ENCODE data around the gene ORAI3.

ORAI3 gene

GRCh38 chr16:30912794-30913412 is 36.0 kb upstream of the ORAI3 start:
- no peaks in the 10 kb centered on the region for H3K9me3 ChIP-seq (ENCODE audit: low read length)
- no peaks in the 10 kb centered on the region for H3K36me3 ChIP-seq (ENCODE audit: insufficient read depth, low read length)
- H3K4me1 ChIP-seq (ENCODE audit: insufficient read depth, low read length), result no peaks in the 10 kb centered on the region
- no peak overlapping the region for H3K9ac ChIP-seq (ENCODE audit: low read length)
- H3K27ac ChIP-seq (ENCODE audit: low read depth, low read length), result no peak overlapping the region
- no peaks in the 10 kb centered on the region for H3K27me3 ChIP-seq (ENCODE audit: control insufficient read depth in 1 of 2, insufficient read depth in 2 of 2, low read length in 2 of 2)
- H3K4me3 ChIP-seq (ENCODE audit: low read depth in 1 of 2, low read length in 2 of 2), result no peak overlapping the region

- no peaks in the 10 kb centered on the region for H3K4me1 ChIP-seq (ENCODE audit: insufficient read depth, low read length)
Observed at GRCh38 chr16:30914830-30915229, 34.0 kb upstream of the ORAI3 start.

GRCh38 chr16:30918614-30919013 is 30.3 kb upstream of the ORAI3 start:
- Histone ChIP-seq H3K27me3 (ENCODE audit: control insufficient read depth in 1 of 2, insufficient read depth in 2 of 2, low read length in 2 of 2) (no peaks in the 10 kb centered on the region), H3K9me3 (ENCODE audit: low read length) (no peaks in the 10 kb centered on the region), H3K9ac (ENCODE audit: low read length) (no peak overlapping the region), H3K27ac (ENCODE audit: low read depth, low read length) (no peak overlapping the region), H3K36me3 (ENCODE audit: insufficient read depth, low read length) (no peaks in the 10 kb centered on the region), H3K4me1 (ENCODE audit: insufficient read depth, low read length) (peaks cover 11% of the 10 kb centered on the region), H3K4me3 (ENCODE audit: low read depth in 1 of 2, low read length in 2 of 2) (no peak overlapping the region)

More at GRCh38 chr16:30914830-30915229, 34.0 kb upstream of the ORAI3 start:
- Histone ChIP-seq H3K36me3 (ENCODE audit: insufficient read depth, low read length) (no peaks in the 10 kb centered on the region), H3K9me3 (ENCODE audit: low read length) (no peaks in the 10 kb centered on the region), H3K27ac (ENCODE audit: low read depth, low read length) (no peak overlapping the region), H3K9ac (ENCODE audit: low read length) (no peak overlapping the region), H3K27me3 (ENCODE audit: control insufficient read depth in 1 of 2, insufficient read depth in 2 of 2, low read length in 2 of 2) (no peaks in the 10 kb centered on the region), H3K4me3 (ENCODE audit: low read depth in 1 of 2, low read length in 2 of 2) (no peak overlapping the region)

- Histone ChIP-seq H3K9ac (ENCODE audit: low read length) (no peak overlapping the region), H3K4me3 (ENCODE audit: low read depth in 1 of 2, low read length in 2 of 2) (no peak overlapping the region), H3K27me3 (ENCODE audit: control insufficient read depth in 1 of 2, insufficient read depth in 2 of 2, low read length in 2 of 2) (no peaks in the 10 kb centered on the region), H3K36me3 (ENCODE audit: insufficient read depth, low read length) (no peaks in the 10 kb centered on the region), H3K4me1 (ENCODE audit: insufficient read depth, low read length) (peaks cover 21% of the 10 kb centered on the region), H3K9me3 (ENCODE audit: low read length) (no peaks in the 10 kb centered on the region), H3K27ac (ENCODE audit: low read depth, low read length) (no peak overlapping the region)
Observed at GRCh38 chr16:30920891-30921290, 28.0 kb upstream of the ORAI3 start.

GRCh38 chr16:30921459-30921747 is 27.5 kb upstream of the ORAI3 start:
- Histone ChIP-seq H3K27ac (ENCODE audit: low read depth, low read length) (peak overlapping the region; percentile 82), H3K9me3 (ENCODE audit: low read length) (no peaks in the 10 kb centered on the region), H3K4me1 (ENCODE audit: insufficient read depth, low read length) (peaks cover 21% of the 10 kb centered on the region), H3K9ac (ENCODE audit: low read length) (peak overlapping the region; percentile 18), H3K27me3 (ENCODE audit: control insufficient read depth in 1 of 2, insufficient read depth in 2 of 2, low read length in 2 of 2) (no peaks in the 10 kb centered on the region), H3K36me3 (ENCODE audit: insufficient read depth, low read length) (no peaks in the 10 kb centered on the region), H3K4me3 (ENCODE audit: low read depth in 1 of 2, low read length in 2 of 2) (peak overlapping the region in 1 of 2 donors; percentile 83)

- peak overlapping the region; percentile 28 to 83 for H3K4me3 ChIP-seq (ENCODE audit: low read depth in 1 of 2, low read length in 2 of 2)
- H3K27ac ChIP-seq (ENCODE audit: low read depth, low read length), result peak overlapping the region; percentile 82
- H3K9me3 ChIP-seq (ENCODE audit: low read length), result no peaks in the 10 kb centered on the region
- H3K27me3 ChIP-seq (ENCODE audit: control insufficient read depth in 1 of 2, insufficient read depth in 2 of 2, low read length in 2 of 2), result no peaks in the 10 kb centered on the region
- peak overlapping the region; percentile 18 for H3K9ac ChIP-seq (ENCODE audit: low read length)
- H3K4me1 ChIP-seq (ENCODE audit: insufficient read depth, low read length), result peaks cover 21% of the 10 kb centered on the region
- H3K36me3 ChIP-seq (ENCODE audit: insufficient read depth, low read length), result no peaks in the 10 kb centered on the region
Observed at GRCh38 chr16:30921748-30922419, 27.0 kb upstream of the ORAI3 start.

GRCh38 chr16:30922420-30922959 is 26.4 kb upstream of the ORAI3 start:
- H3K27ac ChIP-seq (ENCODE audit: low read depth, low read length), result peak overlapping the region; percentile 82
- H3K9ac ChIP-seq (ENCODE audit: low read length), result peak overlapping the region; percentile 35
- no peaks in the 10 kb centered on the region for H3K27me3 ChIP-seq (ENCODE audit: control insufficient read depth in 1 of 2, insufficient read depth in 2 of 2, low read length in 2 of 2)
- H3K36me3 ChIP-seq (ENCODE audit: insufficient read depth, low read length), result no peaks in the 10 kb centered on the region
- H3K9me3 ChIP-seq (ENCODE audit: low read length), result no peaks in the 10 kb centered on the region
- peaks cover 21% of the 10 kb centered on the region for H3K4me1 ChIP-seq (ENCODE audit: insufficient read depth, low read length)
- H3K4me3 ChIP-seq (ENCODE audit: low read depth in 1 of 2, low read length in 2 of 2), result peak overlapping the region; percentile 58 to 83

- H3K9ac ChIP-seq (ENCODE audit: low read length), result peak overlapping the region; percentile 35
- H3K36me3 ChIP-seq (ENCODE audit: insufficient read depth, low read length), result no peaks in the 10 kb centered on the region
- H3K9me3 ChIP-seq (ENCODE audit: low read length), result no peaks in the 10 kb centered on the region
- H3K27me3 ChIP-seq (ENCODE audit: control insufficient read depth in 1 of 2, insufficient read depth in 2 of 2, low read length in 2 of 2), result no peaks in the 10 kb centered on the region
- H3K4me1 ChIP-seq (ENCODE audit: insufficient read depth, low read length), result peaks cover 21% of the 10 kb centered on the region
- peak overlapping the region; percentile 77 to 81 for H3K4me3 ChIP-seq (ENCODE audit: low read depth in 1 of 2, low read length in 2 of 2)
- peak overlapping the region; percentile 77 for H3K27ac ChIP-seq (ENCODE audit: low read depth, low read length)
Observed at GRCh38 chr16:30922960-30923535, 25.8 kb upstream of the ORAI3 start.

- H3K9ac ChIP-seq (ENCODE audit: low read length), result peak within 1 kb of the TSS; percentile 35
- peak within 1 kb of the TSS; percentile 82 for H3K27ac ChIP-seq (ENCODE audit: low read depth, low read length)
- peak within 1 kb of the TSS; percentile 77 to 83 for H3K4me3 ChIP-seq (ENCODE audit: low read depth in 1 of 2, low read length in 2 of 2)
- no peaks in the 10 kb centered on the region for H3K27me3 ChIP-seq (ENCODE audit: control insufficient read depth in 1 of 2, insufficient read depth in 2 of 2, low read length in 2 of 2)
- no peaks in the 10 kb centered on the region for H3K36me3 ChIP-seq (ENCODE audit: insufficient read depth, low read length)
- no peaks in the 10 kb centered on the region for H3K9me3 ChIP-seq (ENCODE audit: low read length)
- peaks cover 21% of the 10 kb centered on the region for H3K4me1 ChIP-seq (ENCODE audit: insufficient read depth, low read length)
Observed at GRCh38 chr16:30923554-30924075, 25.3 kb upstream of the ORAI3 start, which contains the start of gene FBXL19. TSS of gene FBXL19 (plus strand) at chr16:30923572. CDS start at chr16:30925755, 2,183 bp downstream.

GRCh38 chr16:30924076-30924912 is 24.6 kb upstream of the ORAI3 start:
- H3K27ac ChIP-seq (ENCODE audit: low read depth, low read length), result peak overlapping the region; percentile 77
- H3K36me3 ChIP-seq (ENCODE audit: insufficient read depth, low read length), result no peaks in the 10 kb centered on the region
- H3K9ac ChIP-seq (ENCODE audit: low read length), result no peak overlapping the region
- peak overlapping the region; percentile 43 to 77 for H3K4me3 ChIP-seq (ENCODE audit: low read depth in 1 of 2, low read length in 2 of 2)
- no peaks in the 10 kb centered on the region for H3K9me3 ChIP-seq (ENCODE audit: low read length)
- no peaks in the 10 kb centered on the region for H3K27me3 ChIP-seq (ENCODE audit: control insufficient read depth in 1 of 2, insufficient read depth in 2 of 2, low read length in 2 of 2)
- peaks cover 21% of the 10 kb centered on the region for H3K4me1 ChIP-seq (ENCODE audit: insufficient read depth, low read length)

Measured in muscle layer of colon (tissue), 2 donors.